ENCODE measurements around the gene ATP6V1G3.
A peak's percentile ranks its signal among the peaks of the same experiment; 100 is the strongest.
"Not testable (repeated sequence)": the region's sequence is repeated elsewhere in the genome, so short reads cannot be mapped to it uniquely, and the experiment has no call there.

ATP6V1G3 gene

GRCh38 chr1:198542632-198543031 lies 2.2 kb upstream of the ATP6V1G3 start:
- no peak for DNase-seq

GRCh38 chr1:198541737-198542136 lies 1.3 kb upstream of the ATP6V1G3 start:
- no peak for DNase-seq

- no peak for DNase-seq
Measured at GRCh38 chr1:198538579-198539364, 1.7 kb downstream of the ATP6V1G3 start.

GRCh38 chr1:198535631-198536030 lies 4.8 kb downstream of the ATP6V1G3 start:
- DNase-seq = no peak

GRCh38 chr1:198534548-198535418 lies 5.7 kb downstream of the ATP6V1G3 start:
- no peak for DNase-seq

GRCh38 chr1:198531891-198532290 lies 8.6 kb downstream of the ATP6V1G3 start:
- no peak for DNase-seq

- no peak for DNase-seq
Measured at GRCh38 chr1:198530953-198531352, 9.5 kb downstream of the ATP6V1G3 start.

- DNase-seq = no peak
Measured at GRCh38 chr1:198529414-198529813, 11.1 kb downstream of the ATP6V1G3 start.

GRCh38 chr1:198528364-198528763 lies 12.1 kb downstream of the ATP6V1G3 start:
- no peak for DNase-seq

GRCh38 chr1:198524556-198524955 lies 15.9 kb downstream of the ATP6V1G3 start:
- no peak for DNase-seq

GRCh38 chr1:198524127-198524526 lies 16.4 kb downstream of the ATP6V1G3 start:
- DNase-seq = not testable (repeated sequence)

- no peak for DNase-seq
Measured at GRCh38 chr1:198523182-198523950, 17.1 kb downstream of the ATP6V1G3 start.

- peak in 1 of 51 donors; percentile 20 for DNase-seq
Measured at GRCh38 chr1:198520524-198521254, 19.8 kb downstream of the ATP6V1G3 start.

GRCh38 chr1:198519639-198520501 lies 20.6 kb downstream of the ATP6V1G3 start:
- no peak for DNase-seq

GRCh38 chr1:198517623-198518199 lies 22.8 kb downstream of the ATP6V1G3 start:
- no peak for DNase-seq

GRCh38 chr1:198500096-198500495 lies 40.4 kb downstream of the ATP6V1G3 start:
- no peak for DNase-seq

- no peak for DNase-seq
Measured at GRCh38 chr1:198499588-198499987, 40.9 kb downstream of the ATP6V1G3 start.

- no peak for DNase-seq
Measured at GRCh38 chr1:198498881-198499280, 41.6 kb downstream of the ATP6V1G3 start.

GRCh38 chr1:198498103-198498385 lies 42.4 kb downstream of the ATP6V1G3 start:
- DNase-seq = no peak
